ENCODE results near the gene SPATA6. TPM values are rescaled to one million over a fixed set of nuclear protein-coding genes. Genes with fewer than 3 reads are reported as not detected.

The SPATA6 gene
- total and polyA plus RNA-seq, 2 of the 4 experiments (the other 2 are of a cell fraction), result 1.1 to 2.0 TPM

- Histone ChIP-seq H4K20me1 (ENCODE audit: insufficient read depth, low read length) (peaks cover 3% of the 10 kb centered on the region; the same call in 1 of the 2 replicates), H3K4ac (ENCODE audit: low read depth, low read length) (no peak overlapping the region), H2BK5ac (ENCODE audit: low read depth, low read length, poor library complexity, severe bottlenecking) (no peak overlapping the region), H3K4me1 (ENCODE audit: control insufficient read depth, insufficient read depth, low read length) (peaks cover 18% of the 10 kb centered on the region), H3K27ac (ENCODE audit: insufficient read depth, low read length) (no peak overlapping the region; the same call in 1 of the 2 replicates), H4K8ac (ENCODE audit: low read depth in 2 of 2, low read length in 2 of 2) (no peak overlapping the region), H3K79me1 (ENCODE audit: low read depth in 1 of 2, low read length in 2 of 2) (no peaks in the 10 kb centered on the region), H2BK120ac (ENCODE audit: low read depth, low read length) (no peak overlapping the region), H2AK9ac (replicated peaks; ENCODE audit: low read depth, low read length, poor library complexity) (no peak overlapping the region), H3K9me3 (ENCODE audit: control insufficient read depth, insufficient read depth, low read length) (no peaks in the 10 kb centered on the region), H3K23ac (ENCODE audit: low read depth, low read length) (0 out of 2 replicates have a peak overlapping the region, but pooled peaks have one; percentile 1), H3K9me1 (ENCODE audit: insufficient read depth, low read length) (peaks cover 10% of the 10 kb centered on the region), H2BK20ac (ENCODE audit: low read depth, low read length) (no peak overlapping the region), H3K4me2 (ENCODE audit: low read depth, low read length) (no peak overlapping the region), H3K9ac (ENCODE audit: low read depth, low read length) (no peak overlapping the region), H3K36me3 (ENCODE audit: control insufficient read depth, insufficient read depth, low read length) (no peaks in the 10 kb centered on the region), H3K4me3 (ENCODE audit: insufficient read depth, low read depth, low read length) (no peak overlapping the region), H2AK5ac (ENCODE audit: low read depth, low read length) (0 out of 2 replicates have a peak overlapping the region, but pooled peaks have one; percentile 51), H2BK15ac (ENCODE audit: low read depth, low read length) (no peak overlapping the region), H3K56ac (ENCODE audit: extremely low read depth, insufficient read depth, low read length) (no peak overlapping the region), H3K14ac (replicated peaks; ENCODE audit: low read depth, low read length) (0 out of 2 replicates have a peak overlapping the region, but pooled peaks have one; percentile 29), H4K91ac (ENCODE audit: insufficient read depth, low read depth, low read length) (no peak overlapping the region), H3K18ac (ENCODE audit: low read depth, low read length) (no peak overlapping the region), H4K5ac (ENCODE audit: low read depth, low read length) (no peak overlapping the region), H3K27me3 (ENCODE audit: control insufficient read depth, insufficient read depth, low read length) (no peaks in the 10 kb centered on the region), H2AFZ (replicated peaks; ENCODE audit: low read length, poor library complexity) (no peak overlapping the region)
- DNase-seq (peak; percentile 50), ATAC-seq (ENCODE audit: low read depth) (no peak)
- intact Hi-C loops (cut with micrococcal nuclease), result loop anchor here (10.0 kb wide), 1 partner anchor 1318 kb away; no protein-coding TSS in a partner anchor
- in situ Hi-C loops (cut with MboI; ENCODE audit: low sequenced_read_pairs), result no loop called here
- no peak for TF ChIP-seq RFX5 (IDR thresholded peaks at IDR 0.05; ENCODE audit: low read depth, low read length)
- TF ChIP-seq FOS (IDR thresholded peaks at IDR 0.05; ENCODE audit: low read depth, low read length), result no peak
- TF ChIP-seq ELK1 (IDR thresholded peaks at IDR 0.05; ENCODE audit: borderline replicate concordance, low read depth, low read length), result no peak
- TF ChIP-seq RCOR1 (IDR thresholded peaks at IDR 0.05; ENCODE audit: insufficient replicate concordance, low read length), result no peak
- no peak for TF ChIP-seq CHD1 (IDR thresholded peaks at IDR 0.05; ENCODE audit: low read depth, low read length)
- no peak for TF ChIP-seq NFE2L2 (IDR thresholded peaks at IDR 0.05; ENCODE audit: low read depth, low read length)
- TF ChIP-seq MXI1 (IDR thresholded peaks at IDR 0.05; ENCODE audit: borderline replicate concordance, low read depth, low read length), result no peak
- TF ChIP-seq CTCF (conservative IDR thresholded peaks at IDR 0.05; ENCODE audit: low read depth, low read length), result no peak
- TF ChIP-seq BHLHE40 (IDR thresholded peaks at IDR 0.05; ENCODE audit: low read depth, low read length), result no peak
- no peak for TF ChIP-seq POLR2A (IDR thresholded peaks at IDR 0.05; ENCODE audit: low read depth, low read length)
- TF ChIP-seq MAFK (IDR thresholded peaks at IDR 0.05; ENCODE audit: low read depth, low read length), result no peak
- no peak for TF ChIP-seq RAD21 (IDR thresholded peaks at IDR 0.05; ENCODE audit: low read length)
- no peak for TF ChIP-seq USF2 (IDR thresholded peaks at IDR 0.05; ENCODE audit: low read depth, low read length)
- no peak for TF ChIP-seq MAZ (IDR thresholded peaks at IDR 0.05; ENCODE audit: borderline replicate concordance, low read depth, low read length)
- no peak for TF ChIP-seq SMC3 (IDR thresholded peaks at IDR 0.05; ENCODE audit: low read depth, low read length)
- no peak for TF ChIP-seq CEBPB (IDR thresholded peaks at IDR 0.05; ENCODE audit: low read depth, low read length)
- no TSS peak for BruUV-seq (replicated peaks)
- POLR2A ChIA-PET (ENCODE audit: unreplicated experiment), result no interaction called here
- CTCF ChIA-PET, result no interaction called here
- dilution Hi-C loops (cut with HindIII; ENCODE audit: low sequenced_read_pairs, unreplicated experiment), result no loop called here
- no CpG with 5 or more reads among the region's 5 CpGs for WGBS, 2 experiments (ENCODE audit: extremely low coverage in 2 of 2, insufficient read length in 1 of 2)
Measured at GRCh38 chr1:48493041-48493440, 21.0 kb upstream of the SPATA6 start.
